Progenitor cell of endocrine pancreas (in vitro differentiated cells): ENCODE measurements around the gene SELENOH. TPM values are rescaled to one million over a fixed set of nuclear protein-coding genes. Genes with fewer than 3 reads are reported as not detected.
"Not testable (repeated sequence)": the region's sequence is repeated elsewhere in the genome, so short reads cannot be mapped to it uniquely, and the experiment has no call there.

Experiments
- DNase-seq: peaks from one replicate; pipeline ENCODE4 v3.0.0; 2021; ENCODE audit warnings: low spot score; ENCODE audit not compliant: unreplicated experiment
- H3K27ac Mint-ChIP-seq: 2 replicates; pipeline ENCODE4 v1.8.0; 2021; ENCODE audit warnings: mild to moderate bottlenecking, moderate library complexity, mixed read lengths
- H3K27me3 Mint-ChIP-seq: 2 replicates; pipeline ENCODE4 v1.8.0; 2021; ENCODE audit warnings: mixed read lengths
- H3K36me3 Mint-ChIP-seq: 2 replicates; pipeline ENCODE4 v1.8.0; 2022; ENCODE audit warnings: mixed read lengths; ENCODE audit not compliant: insufficient read depth
- H3K4me1 Mint-ChIP-seq: 2 replicates; pipeline ENCODE4 v1.8.0; 2021; ENCODE audit warnings: low read depth, mixed read lengths
- H3K4me3 Mint-ChIP-seq: 2 replicates; pipeline ENCODE4 v1.8.0; 2021; ENCODE audit warnings: low read depth, mild to moderate bottlenecking, moderate library complexity, mixed read lengths
- H3K9me3 Mint-ChIP-seq: 2 replicates; pipeline ENCODE4 v1.8.0; 2021; ENCODE audit warnings: low read depth, mixed read lengths
- CTCF ChIP-seq: fragments of 200-600 bp; sonication (generic); IDR thresholded peaks from one replicate; pipeline ENCODE4 v1.5.0; 2021; ENCODE audit warnings: antibody characterized with exemption, mild to moderate bottlenecking; ENCODE audit not compliant: unreplicated experiment
- total RNA-seq: library from RNA; stranded (reverse); gene quantifications from 2 replicates; pipeline ENCODE4 v1.2.1, GENCODE V29; 2021

SELENOH gene
- total RNA-seq, 1 donor from 2014 or later = 206 TPM

- no peak for TF ChIP-seq CTCF
- Mint-ChIP-seq H3K36me3 (peaks cover 10% of the 10 kb centered on the region), H3K9me3 (no peaks in the 10 kb centered on the region), H3K27me3 (no peaks in the 10 kb centered on the region), H3K4me3 (no peak overlapping the region), H3K4me1 (peaks cover 1% of the 10 kb centered on the region), H3K27ac (peak overlapping the region; percentile 18)
- DNase-seq = no peak
These were observed 36.4 kb upstream of the SELENOH start for GRCh38 chr11:57704932-57705331.

DNA sequence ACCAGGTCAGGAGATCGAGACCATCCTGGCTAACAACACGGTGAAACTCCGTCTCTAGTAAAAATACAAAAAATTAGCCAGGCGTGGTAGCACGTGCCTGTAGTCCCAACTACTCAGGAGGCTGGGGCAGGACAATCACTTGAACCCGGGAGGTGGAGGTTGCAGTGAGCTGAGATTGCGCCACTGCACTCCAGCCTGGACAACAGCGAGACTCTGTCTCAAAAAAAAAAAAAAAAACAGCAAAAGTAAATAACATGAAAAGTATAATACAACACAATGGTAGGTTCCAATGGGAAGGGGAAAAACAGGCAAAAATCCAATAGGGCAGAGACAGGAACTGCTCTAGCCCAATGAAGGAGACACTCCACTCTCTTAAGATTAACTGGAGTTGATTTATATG lies 35.9 kb upstream of the SELENOH start:
- not testable (repeated sequence) for H3K4me3 Mint-ChIP-seq, H3K4me1 Mint-ChIP-seq, H3K9me3 Mint-ChIP-seq, DNase-seq, H3K27ac Mint-ChIP-seq, H3K27me3 Mint-ChIP-seq
- H3K36me3 Mint-ChIP-seq = peaks cover 11% of the 10 kb centered on the region

DNA sequence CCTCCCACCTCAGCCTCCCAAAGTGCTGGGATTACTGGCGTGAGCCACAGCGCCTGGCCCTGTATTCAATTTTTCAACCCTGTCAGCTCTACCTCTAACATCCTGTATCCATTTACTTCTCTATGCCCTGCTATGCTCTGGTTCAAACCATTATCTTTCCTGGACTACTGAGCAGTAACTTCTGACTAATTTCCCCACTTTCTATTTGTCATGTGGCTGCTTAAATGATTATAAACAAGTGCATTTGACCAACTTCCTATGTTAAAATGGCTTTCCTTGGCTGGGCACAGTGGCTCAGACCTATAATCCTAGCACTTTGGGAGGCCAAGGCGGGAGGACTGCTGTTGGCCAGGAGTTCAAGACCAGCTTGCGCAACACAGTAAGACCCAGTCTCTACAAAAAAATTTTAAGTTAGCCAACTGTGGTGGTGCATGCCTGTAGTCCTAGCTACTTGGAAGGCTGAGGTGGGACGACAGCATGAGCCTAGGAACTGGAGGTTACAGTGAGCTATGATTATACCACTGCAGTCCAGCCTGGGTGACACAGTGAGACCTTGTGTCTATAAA lies 31.4 kb upstream of the SELENOH start:
- Mint-ChIP-seq H3K27ac (no peak overlapping the region), H3K4me1 (peaks cover 24% of the 10 kb centered on the region), H3K36me3 (peaks cover 6% of the 10 kb centered on the region), H3K4me3 (peak overlapping the region; percentile 98), H3K9me3 (no peaks in the 10 kb centered on the region), H3K27me3 (no peaks in the 10 kb centered on the region)
- DNase-seq = no peak
- no peak for TF ChIP-seq CTCF

DNA sequence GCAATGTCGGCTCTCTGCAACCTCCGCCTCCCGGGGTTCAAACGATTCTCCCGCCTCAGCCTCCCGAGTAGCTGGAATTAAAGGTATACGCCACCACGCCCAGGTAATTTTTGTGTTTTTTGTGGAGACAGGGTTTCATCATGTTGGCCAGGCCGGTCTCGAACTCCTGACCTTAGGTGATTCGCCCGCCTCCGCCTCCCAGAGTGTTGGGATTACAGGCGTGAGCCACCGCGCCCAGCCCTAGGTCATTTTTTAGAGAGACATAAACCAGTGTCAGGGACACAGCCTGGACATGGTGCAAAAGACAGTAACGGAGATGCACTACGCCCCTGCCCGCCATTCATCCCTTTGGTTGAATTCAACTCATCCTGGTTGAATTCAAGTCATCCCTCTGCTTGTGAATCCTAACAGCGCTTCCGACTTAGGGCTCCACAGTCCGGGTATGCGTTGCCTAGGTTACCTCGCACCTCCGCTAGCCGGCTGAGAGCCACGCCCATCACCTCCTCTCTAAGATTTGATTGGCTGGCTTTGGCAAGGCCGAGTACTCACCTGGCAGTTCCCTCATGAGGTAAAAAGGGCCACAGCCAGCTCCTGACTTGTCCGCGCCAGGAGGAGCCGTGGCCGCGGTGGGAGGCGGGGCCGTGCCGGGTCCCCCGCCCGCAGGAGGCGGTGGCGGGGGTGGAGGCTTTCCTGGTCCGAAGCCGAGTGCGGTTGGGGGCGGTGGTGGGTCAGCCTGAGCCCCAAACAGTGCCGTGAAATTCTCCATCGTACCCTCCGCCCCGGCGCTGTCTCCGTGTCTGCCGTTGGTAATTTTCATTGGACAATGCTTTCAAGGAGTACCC lies 29.7 kb upstream of the SELENOH start, which contains the start of gene MED19:
Gene MED19 (minus strand): TSS at position 802 of the 842 bp plus-strand sequence. CDS start 36 bp downstream, at position 766.
- H3K27ac Mint-ChIP-seq = peak within 1 kb of the TSS; percentile 96
- no peaks in the 10 kb centered on the region for H3K27me3 Mint-ChIP-seq
- H3K4me3 Mint-ChIP-seq = peak within 1 kb of the TSS; percentile 98
- peak; percentile 77 for DNase-seq
- H3K4me1 Mint-ChIP-seq = peaks cover 23% of the 10 kb centered on the region
- no peak for TF ChIP-seq CTCF
- peaks cover 9% of the 10 kb centered on the region for H3K36me3 Mint-ChIP-seq
- no peaks in the 10 kb centered on the region for H3K9me3 Mint-ChIP-seq

DNA sequence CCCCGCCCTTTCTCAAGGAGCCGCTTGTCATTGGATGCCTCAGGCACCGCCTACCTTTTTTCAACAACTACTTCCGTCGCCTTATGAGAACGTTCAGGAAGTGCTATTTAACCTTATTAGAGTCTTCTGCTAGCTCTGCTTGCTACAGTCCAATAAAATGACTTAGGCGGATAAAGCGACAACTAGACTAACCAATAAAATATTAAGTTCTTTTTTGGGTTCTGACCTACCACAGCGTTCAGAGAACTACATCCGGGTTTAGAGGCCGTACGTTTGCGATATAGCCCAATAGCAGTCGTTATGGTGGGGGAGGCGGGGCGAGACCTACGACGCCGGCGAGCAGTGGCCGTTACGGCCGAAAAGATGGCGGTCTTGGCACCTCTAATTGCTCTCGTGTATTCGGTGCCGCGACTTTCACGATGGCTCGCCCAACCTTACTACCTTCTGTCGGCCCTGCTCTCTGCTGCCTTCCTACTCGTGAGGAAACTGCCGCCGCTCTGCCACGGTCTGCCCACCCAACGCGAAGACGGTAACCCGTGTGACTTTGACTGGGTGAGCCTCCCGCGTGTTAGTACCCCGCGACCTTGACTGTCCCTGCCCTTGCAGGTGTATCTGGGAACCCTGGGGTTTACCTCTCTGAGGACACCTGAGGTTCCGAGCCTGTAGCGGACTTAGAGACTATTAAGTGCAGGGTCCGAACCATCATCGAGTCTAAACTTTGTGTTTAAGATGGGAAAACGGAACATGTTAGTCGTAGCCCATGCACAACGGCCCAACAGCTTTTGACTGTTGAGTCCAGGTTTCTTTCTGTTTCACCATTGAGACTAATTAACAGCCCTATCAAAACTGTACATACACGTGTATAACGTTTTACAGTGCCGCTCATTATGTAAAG lies 28.8 kb upstream of the SELENOH start, which contains the start of gene TMX2:
Gene TMX2 (plus strand): TSS at position 338 of the 895 bp plus-strand sequence. CDS start 26 bp downstream, at position 364.
- Mint-ChIP-seq H3K4me3 (peak within 1 kb of the TSS; percentile 98), H3K27ac (peak within 1 kb of the TSS; percentile 96), H3K4me1 (peaks cover 23% of the 10 kb centered on the region), H3K9me3 (no peaks in the 10 kb centered on the region), H3K36me3 (peaks cover 10% of the 10 kb centered on the region), H3K27me3 (no peaks in the 10 kb centered on the region)
- no peak for TF ChIP-seq CTCF
- peak; percentile 78 for DNase-seq
